BJ (cell line): ENCODE data around the gene CDC42BPA. TPM values are rescaled to one million over a fixed set of nuclear protein-coding genes. Genes with fewer than 3 reads are reported as not detected.
"Not testable (repeated sequence)": the region's sequence is repeated elsewhere in the genome, so short reads cannot be mapped to it uniquely, and the experiment has no call there.

ENCODE experiments used
- CTCF ChIA-PET: fragments of 350-600 bp; formaldehyde crosslinking; extraction: SDS; loops from one replicate; lab custom pipeline; 2021; ENCODE audit warnings: antibody characterized with exemption, inconsistent platforms; lab: Yijun Ruan, JAX
- POLR2A ChIA-PET: fragments of 300-600 bp; sonication (Branson Sonifier 250); formaldehyde crosslinking; extraction: SDS; loops from one replicate; lab custom pipeline; 2021; ENCODE audit warnings: antibody characterized with exemption; lab: Charles Lee
- DNase-seq: peaks from one replicate; pipeline ENCODE4 v3.0.0-alpha.2; 2011; ENCODE audit warnings: low read depth
- H3K27me3 ChIP-seq: 2 replicates; pipeline ENCODE4 v1.6.0; 2011; ENCODE audit warnings: low read length; ENCODE audit not compliant: control insufficient read depth, insufficient read depth
- H3K36me3 ChIP-seq: 2 replicates; pipeline ENCODE4 v1.5.1; 2011; ENCODE audit warnings: low read length; ENCODE audit not compliant: control insufficient read depth, insufficient read depth
- H3K4me3 ChIP-seq: 2 replicates; pipeline ENCODE4 v1.5.1; 2011; ENCODE audit warnings: low read depth, mild to moderate bottlenecking, control low read depth, low read length
- polyA plus RNA-seq: library from polyadenylated mRNA; depleted of rRNA; stranded (reverse); fragments of >200 nt; gene quantifications from 2 replicates; pipeline ENCODE4 v1.2.3, GENCODE V29; 2011
- TF ChIP-seq, protein P1 (sequence below): IDR thresholded peaks from 2 replicates; pipeline ENCODE4 v1.5.1; 2011; ENCODE audit warnings: low read depth, mild to moderate bottlenecking, control low read depth, inconsistent platforms, low read length, moderate library complexity; ENCODE audit not compliant: insufficient read depth

The CDC42BPA gene
- polyA plus RNA-seq, 1 experiment = 17.9 TPM

DNA sequence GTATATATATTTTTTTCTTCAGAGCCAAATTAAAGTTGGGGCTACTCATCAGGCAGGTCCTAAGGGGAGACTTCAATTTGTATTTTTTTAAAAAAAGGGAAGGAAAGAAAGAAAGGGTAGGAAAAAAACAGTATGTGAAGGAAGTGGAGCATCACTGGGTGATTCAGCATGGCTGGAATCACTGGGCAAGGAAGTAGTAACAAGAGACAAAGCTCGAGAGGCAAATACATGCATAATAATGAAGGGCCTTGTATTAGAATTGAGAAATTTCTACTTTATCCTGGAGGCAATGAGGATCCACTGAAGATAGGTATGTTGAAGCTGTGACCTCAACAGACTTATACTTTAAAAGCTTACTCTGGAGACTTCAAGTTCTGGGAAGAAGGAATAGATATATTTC, 193.8 kb downstream of the CDC42BPA start:
- Histone ChIP-seq H3K27me3 (no peaks in the 10 kb centered on the region), H3K36me3 (0 out of 2 replicates have a peak, but pooled peaks cover 2% of the 10 kb centered on the region), H3K4me3 (no peak overlapping the region)
- no peak for DNase-seq
- ChIA-PET POLR2A (no interaction called here), CTCF (interaction anchor here (0.6 to 1.1 kb wide), 2 partner anchors 15 to 491 kb away, joined by 3 read pairs; no protein-coding TSS in a partner anchor)
- TF ChIP-seq, protein P1, sequence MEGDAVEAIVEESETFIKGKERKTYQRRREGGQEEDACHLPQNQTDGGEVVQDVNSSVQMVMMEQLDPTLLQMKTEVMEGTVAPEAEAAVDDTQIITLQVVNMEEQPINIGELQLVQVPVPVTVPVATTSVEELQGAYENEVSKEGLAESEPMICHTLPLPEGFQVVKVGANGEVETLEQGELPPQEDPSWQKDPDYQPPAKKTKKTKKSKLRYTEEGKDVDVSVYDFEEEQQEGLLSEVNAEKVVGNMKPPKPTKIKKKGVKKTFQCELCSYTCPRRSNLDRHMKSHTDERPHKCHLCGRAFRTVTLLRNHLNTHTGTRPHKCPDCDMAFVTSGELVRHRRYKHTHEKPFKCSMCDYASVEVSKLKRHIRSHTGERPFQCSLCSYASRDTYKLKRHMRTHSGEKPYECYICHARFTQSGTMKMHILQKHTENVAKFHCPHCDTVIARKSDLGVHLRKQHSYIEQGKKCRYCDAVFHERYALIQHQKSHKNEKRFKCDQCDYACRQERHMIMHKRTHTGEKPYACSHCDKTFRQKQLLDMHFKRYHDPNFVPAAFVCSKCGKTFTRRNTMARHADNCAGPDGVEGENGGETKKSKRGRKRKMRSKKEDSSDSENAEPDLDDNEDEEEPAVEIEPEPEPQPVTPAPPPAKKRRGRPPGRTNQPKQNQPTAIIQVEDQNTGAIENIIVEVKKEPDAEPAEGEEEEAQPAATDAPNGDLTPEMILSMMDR = no peak

DNA sequence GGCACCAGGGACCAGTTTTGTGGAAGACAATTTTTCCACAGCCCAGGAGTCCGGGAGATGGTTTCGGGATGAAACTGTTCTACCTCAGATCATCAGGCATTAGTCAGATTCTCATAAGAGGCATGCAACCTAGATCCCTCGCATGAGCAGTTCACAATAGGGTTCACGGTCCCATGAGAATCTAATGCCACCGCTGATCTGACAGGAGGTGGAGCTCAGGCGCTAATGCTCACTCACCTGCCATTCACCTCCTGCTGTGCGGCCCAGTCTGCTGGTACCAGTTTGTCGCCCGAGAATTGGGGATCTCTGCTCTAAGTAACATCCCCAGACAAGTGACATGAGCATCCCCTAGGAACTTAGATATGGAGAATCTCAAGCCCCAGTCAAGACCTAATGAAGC, 197.5 kb downstream of the CDC42BPA start:
- no peak for DNase-seq
- ChIA-PET POLR2A (no interaction called here), CTCF (no interaction called here)
- Histone ChIP-seq H3K36me3 (0 out of 2 replicates have a peak, but pooled peaks cover 2% of the 10 kb centered on the region), H3K4me3 (no peak overlapping the region), H3K27me3 (no peaks in the 10 kb centered on the region)
- TF ChIP-seq, protein P1 = no peak

DNA sequence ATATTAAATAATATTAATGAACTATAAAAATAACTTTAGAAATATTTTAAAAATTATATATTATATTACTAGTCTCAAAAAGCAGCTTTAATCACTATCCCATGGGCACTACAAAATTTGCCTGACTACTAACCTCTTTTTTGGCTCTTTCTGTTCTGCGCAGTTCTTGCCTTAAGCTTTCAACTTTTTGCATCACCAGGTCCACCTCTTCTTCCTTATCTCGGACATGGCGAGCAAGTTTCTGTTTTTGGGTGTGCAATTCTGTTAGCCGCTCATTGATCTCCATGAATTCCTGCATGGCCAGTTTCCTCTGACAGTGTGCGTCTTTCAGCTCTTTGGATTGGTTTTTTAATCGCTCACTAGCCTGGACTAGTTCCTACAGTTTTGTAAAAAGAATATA, 205.8 kb downstream of the CDC42BPA start:
- TF ChIP-seq, protein P1 = no peak
- ChIA-PET CTCF (no interaction called here), POLR2A (no interaction called here)
- H3K36me3 ChIP-seq = no peaks in the 10 kb centered on the region
- DNase-seq = no peak
- H3K4me3 ChIP-seq = no peak overlapping the region
- no peaks in the 10 kb centered on the region for H3K27me3 ChIP-seq

DNA sequence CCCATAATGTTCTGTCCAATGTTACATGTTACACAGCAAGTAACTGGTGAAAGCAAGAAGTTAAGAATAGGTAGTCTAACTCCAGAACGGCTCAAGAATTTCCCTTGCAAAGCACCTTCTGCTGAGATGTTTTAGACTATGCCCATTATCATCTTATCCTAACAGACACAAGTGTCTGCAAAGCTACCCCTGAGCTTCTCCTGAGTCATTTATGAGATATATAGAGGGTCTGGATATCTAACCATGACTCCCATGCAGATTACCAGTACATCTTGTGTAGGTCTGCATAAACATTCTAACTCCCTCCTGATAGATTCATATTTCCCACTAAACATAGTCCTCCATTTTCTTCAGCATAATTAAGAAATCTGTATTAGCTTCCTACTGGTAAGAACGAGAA, 206.5 kb downstream of the CDC42BPA start:
- DNase-seq = no peak
- TF ChIP-seq, protein P1 = no peak
- Histone ChIP-seq H3K4me3 (no peak overlapping the region), H3K36me3 (no peaks in the 10 kb centered on the region), H3K27me3 (no peaks in the 10 kb centered on the region)
- ChIA-PET CTCF (no interaction called here), POLR2A (no interaction called here)

DNA sequence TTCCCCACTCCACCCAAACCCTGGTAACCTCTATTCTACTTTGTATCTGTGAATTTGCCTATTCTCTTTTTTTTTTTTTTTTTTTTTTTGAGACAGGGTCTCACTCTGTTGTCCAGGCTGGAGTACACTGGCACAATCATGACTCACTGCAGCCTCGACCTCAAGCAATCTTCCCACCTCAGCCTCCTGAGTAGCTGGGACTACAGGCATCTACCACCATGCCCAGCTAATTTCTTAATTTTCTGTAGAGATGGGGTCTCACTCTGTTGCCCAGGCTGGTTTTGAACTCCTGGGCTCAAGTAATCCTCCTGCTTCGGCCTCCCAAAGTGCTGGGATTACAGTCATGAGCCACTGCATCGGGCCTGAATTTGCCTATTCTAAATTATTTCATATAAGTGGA, 213.0 kb downstream of the CDC42BPA start:
- H3K27me3 ChIP-seq, POLR2A ChIA-PET, H3K36me3 ChIP-seq, CTCF ChIA-PET, H3K4me3 ChIP-seq, DNase-seq: not testable (repeated sequence)

DNA sequence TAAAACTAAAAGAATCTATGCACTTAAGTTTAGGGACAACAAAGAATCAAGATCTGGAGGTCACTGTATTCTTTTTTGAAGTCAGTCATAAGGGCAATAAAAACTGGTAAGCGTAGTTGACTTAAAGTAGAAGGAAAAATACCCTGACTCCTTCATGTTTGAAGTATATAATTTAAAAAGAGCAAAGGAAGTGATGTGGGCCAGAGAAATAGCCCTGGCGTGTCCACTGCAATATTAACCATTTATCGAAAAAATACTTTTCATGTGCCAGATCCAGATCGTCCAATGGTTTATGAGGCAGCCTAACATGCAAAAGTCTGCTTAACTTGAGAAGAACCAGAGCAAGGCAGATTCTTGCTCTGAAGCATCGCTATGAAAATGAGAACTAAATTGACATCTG, 216.2 kb downstream of the CDC42BPA start:
- TF ChIP-seq, protein P1 = no peak
- Histone ChIP-seq H3K27me3 (no peaks in the 10 kb centered on the region), H3K4me3 (no peak overlapping the region), H3K36me3 (peaks cover 5% of the 10 kb centered on the region)
- ChIA-PET POLR2A (no interaction called here), CTCF (no interaction called here)
- DNase-seq = no peak
